Measurements from ENCODE around the gene KNSTRN.

KNSTRN gene, protein sequence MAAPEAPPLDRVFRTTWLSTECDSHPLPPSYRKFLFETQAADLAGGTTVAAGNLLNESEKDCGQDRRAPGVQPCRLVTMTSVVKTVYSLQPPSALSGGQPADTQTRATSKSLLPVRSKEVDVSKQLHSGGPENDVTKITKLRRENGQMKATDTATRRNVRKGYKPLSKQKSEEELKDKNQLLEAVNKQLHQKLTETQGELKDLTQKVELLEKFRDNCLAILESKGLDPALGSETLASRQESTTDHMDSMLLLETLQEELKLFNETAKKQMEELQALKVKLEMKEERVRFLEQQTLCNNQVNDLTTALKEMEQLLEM

DNA sequence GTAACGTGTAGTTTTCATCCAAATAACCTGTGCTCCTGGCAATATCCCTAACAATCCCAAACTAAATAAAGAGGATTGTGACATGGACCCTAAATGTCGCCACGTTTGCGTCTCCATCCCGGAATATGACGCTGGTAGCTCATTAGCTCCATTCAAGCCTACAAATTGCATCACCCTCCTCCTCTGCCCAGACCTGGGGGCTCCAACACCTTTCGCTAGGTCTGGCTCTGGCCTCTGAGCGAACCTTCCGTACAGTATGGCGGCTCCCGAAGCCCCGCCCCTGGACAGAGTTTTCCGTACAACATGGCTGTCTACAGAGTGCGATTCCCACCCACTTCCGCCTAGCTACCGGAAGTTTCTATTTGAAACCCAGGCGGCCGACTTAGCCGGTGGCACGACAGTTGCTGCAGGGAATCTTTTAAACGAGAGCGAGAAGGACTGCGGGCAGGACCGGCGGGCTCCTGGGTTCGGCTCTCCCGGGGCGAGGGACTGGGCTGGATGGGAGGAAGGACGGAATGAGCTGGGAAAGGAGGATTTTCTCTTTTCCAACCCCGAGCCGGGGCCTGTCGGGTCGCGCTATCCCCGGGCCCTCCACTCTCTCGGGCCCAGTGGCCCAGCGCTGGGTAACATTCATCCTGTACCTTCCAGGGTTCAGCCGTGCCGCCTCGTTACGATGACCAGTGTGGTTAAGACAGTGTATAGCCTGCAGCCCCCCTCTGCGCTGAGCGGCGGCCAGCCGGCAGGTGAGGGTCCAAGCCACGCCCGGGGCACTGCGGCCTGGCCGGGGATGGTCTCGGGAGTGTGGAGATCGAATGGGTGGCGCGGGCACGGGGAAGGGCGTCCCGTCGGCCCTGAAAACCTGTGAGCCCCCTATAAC lies at the start of gene KNSTRN:
Gene KNSTRN, plus strand, starts transcription at position 142 of the 877 bp plus-strand sequence. Its CDS starts 115 bp downstream, at position 257.
- peak; percentile 76 for DNase-seq (ENCODE audit: low spot score)

DNA sequence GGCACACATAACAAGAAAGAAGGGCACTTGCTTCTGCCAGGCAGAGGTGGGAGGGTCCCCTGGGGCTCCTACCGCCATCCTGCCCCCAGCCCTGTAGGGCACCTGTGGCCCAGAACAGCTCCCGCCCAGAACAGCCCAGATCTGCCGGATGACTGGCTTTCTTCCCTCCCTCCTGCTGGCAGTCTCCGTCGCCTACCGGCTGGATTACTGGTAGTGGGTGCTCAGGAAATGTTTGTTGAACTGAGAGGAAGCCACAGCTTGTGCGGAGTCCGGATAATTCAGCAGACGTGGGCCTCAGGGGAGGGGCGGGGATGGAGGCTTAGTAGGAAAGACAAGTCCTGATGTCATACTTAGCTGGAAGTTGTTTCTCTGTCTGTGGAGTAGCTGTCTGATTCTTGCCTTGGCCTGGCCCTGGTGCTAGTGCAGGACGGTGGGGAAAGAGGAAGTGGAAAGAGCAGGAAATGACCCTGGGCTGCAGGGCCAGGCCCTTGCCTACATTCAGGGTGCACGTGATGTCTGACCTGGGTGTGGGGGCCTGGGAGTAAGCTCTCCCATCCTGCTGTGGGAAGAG lies 48.5 kb upstream of the KNSTRN start:
- no peak for DNase-seq (ENCODE audit: low spot score)

DNA sequence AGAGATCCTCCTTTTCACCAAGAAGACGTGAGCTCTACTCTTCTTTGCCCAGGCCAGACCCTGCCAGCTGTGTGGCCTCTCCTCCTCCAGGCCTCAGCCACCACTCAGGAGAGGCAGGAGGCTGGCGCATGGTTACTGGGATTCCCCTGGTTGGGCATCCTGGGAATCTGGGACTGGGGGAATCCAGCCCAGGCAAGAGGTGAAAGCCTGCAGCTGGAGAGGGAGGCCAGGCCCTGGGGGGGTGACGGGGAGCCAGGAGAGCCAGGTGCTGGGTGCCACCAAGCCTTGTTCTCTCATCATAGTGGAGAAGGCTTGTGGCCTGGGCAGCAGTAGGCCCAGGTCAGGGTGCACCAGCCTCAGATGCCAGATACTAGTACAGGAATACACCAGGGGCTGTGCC lies 48.0 kb upstream of the KNSTRN start:
- no peak for DNase-seq (ENCODE audit: low spot score)

DNA sequence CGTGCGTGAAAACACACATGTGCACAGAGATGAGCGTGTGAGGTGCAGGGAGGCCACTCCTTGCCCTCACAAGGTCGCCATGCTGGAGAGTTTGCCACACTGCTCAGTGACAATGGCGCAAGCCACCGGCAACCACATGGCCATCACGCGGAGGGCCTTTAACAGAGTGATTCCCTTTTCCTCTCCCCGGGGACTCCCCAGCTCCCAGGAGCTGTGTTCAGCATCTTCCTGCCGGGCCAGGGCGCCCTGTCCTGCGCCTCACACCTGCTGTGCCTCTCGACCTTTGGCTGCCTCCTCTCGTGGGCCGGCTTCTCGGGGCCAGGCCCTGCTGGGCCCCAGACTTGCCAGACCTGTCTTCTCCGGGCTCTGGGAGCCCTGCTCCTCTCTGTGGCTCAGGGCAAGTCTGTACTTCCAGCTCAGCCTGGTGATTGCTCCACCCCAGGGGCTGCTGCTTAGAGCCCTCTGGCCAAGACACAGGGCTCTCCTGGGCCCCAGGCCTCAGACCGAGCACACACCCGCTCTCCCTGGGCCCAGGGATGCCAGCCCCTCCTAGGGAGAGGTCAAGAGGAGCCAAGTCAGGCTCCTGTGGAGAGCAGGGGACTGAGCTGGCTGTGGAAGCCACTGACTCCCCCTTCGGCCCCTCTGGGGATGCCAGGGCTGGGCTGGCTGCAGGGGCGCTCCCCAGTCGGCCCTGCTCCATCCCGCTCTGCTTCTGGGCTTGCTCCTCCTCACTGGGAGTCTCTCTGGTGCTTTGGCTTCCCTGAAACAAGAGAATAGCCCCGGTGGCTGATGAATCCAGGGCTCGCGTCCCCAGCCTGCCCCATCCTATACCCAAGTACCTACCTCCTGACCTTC lies 47.4 kb upstream of the KNSTRN start:
- no peak for DNase-seq (ENCODE audit: low spot score)

DNA sequence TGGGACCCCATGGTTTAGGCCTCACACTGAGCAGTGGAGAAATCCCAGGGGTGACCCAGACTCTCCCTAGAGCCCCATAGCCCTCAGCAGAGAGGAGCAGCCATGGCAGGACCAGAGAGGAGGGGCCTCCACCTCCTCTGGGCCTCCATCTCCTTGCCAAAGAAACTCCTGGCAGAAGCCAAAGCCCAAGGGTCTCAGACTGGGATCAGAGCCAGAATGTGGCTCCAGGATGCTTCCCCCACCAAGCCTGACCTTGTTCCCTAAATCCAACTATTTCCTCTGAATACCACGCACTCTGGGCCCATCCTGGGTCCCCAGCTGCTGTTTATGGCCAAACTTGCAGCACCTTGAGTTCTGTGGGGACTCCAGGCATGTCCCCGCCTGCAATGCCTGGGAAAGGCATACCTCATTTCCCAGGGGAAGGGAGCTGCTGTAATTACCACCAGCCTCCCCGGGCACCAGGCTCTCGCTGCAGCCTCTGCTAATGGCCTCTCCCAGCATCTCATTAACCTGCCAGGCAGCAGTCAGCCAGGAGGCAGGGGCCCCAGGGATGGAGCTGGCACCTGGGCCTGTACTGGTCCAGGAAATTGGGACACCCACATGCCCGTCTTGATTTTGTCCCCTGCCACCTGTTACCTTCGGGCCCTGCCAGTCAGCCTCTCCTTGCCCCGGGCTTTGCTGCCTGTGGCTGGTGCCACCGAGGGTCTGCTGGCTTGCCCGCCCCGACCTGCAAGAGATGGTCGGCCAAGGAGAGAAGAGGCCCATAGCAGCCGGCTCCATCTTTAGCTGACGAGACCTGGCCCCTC lies 46.4 kb upstream of the KNSTRN start:
- no peak for DNase-seq (ENCODE audit: low spot score)

DNA sequence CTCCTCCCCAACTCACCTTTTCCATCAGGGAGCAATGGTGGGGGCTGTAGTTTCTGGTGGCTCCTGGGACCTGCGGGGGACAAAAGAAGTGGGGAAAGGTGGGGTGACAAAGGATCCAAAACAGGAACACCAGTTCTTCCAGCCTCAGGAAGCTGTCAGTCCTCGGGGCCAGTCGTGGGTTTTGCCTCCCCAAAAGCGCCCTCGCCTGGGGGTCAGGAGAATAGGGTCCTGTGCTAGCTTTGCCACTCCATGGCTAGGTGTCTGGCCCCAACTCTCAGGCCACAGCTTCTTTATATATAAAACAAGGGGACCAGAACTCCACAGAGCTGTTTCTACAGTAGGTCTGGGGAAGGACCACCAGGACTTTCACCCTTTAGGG lies 45.8 kb upstream of the KNSTRN start:
- peak; percentile 64 for DNase-seq (ENCODE audit: low spot score)

DNA sequence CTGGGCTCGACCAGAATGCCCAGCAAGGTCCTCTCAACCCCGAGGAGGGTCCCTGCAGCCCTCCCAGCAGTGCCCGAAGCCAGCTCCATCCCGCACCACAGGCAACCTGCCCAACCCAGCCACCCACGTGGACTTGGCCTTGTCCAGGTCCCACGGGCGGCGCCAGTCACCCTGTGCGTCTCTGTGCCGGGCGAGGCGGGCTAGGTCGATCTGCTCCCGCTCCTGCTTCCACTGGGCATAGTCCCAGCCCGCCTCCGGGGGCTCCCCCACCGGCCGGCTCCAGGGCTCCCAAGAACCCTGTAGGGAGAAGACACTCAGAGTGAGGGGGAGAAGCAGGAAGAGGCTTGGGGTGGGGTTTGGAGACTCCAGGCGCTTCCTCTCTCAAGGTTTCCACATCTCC lies 44.9 kb upstream of the KNSTRN start:
- DNase-seq (ENCODE audit: low spot score) = no peak

DNA sequence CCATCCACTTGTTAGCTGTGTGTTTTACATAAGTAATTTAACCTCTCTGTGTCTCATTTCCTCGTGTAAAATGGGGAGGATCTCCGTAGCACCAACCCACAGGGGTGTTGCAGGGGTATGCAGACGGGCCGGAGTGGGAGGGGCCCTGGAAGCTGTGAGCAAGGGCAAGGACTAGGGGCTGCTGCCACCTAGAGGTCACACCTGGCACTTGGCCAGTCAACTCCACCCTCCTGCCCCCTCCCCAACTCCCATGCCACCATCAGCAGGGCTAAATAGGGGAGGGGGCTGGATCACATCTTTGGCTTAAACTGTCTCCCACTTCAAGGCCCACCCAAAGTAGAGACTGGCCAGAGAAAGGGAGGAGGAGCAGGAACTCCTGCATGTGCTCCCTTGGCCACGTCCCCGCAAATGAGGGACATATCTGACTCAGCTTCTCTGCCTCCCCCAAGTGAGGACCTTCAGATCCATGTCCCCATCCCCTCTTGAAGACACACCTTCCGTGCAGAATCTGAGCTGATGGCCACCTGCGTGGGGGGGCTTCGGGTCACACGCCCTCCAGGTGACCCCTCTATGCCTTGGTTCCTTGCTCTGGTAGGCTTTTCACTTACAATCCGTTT lies 44.4 kb upstream of the KNSTRN start:
- DNase-seq (ENCODE audit: low spot score) = peak; percentile 93

DNA sequence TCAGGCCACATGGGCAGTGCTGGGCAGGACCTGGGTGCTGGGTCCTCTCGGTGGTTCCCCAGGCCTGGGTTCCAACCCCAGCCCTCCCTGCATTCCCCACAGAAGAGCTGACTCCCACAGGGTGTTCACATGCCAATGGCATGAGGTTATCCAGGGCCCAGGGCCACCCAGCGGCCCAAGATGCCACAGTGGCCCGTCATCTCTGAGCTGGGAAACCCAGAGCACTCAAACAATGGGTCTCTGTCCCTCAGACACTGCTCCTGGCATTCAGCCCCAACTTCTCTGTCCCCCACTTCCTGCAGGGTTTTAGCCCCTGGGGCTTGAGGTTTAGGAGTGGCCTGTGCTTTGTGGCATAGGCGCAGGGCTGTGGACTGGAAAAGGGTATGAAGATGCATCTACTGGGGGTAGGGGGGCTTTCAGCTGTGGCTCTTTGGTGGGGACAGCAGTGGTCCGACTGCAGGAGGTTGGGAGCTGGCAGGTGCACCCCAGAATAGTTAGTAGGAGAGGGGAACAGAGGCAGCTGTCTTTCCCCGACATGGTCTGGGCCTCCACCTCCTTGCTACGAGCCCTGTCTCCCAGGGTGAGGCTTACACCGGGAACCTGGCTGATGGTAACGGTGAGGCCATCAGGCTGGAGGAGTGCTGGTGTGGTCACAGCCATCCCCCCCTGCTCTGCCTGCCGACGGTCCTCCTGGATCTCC lies 43.5 kb upstream of the KNSTRN start:
- DNase-seq (ENCODE audit: low spot score) = no peak

DNA sequence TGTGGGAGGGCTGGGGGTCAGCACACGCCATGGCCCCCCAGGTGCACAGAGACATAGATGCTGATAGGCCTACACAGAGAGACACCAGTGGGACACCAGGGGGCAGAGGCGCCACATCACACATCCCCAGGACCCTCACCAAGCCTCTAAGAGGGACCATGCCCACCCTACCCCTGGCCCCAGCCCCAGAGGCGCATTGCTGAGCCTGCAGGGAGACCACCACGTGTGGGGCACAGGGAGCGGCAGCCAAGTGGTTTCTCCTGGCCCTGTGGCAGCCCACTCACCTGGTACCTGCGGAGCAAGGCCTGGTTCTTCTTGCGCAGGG lies 42.9 kb upstream of the KNSTRN start:
- no peak for DNase-seq (ENCODE audit: low spot score)

DNA sequence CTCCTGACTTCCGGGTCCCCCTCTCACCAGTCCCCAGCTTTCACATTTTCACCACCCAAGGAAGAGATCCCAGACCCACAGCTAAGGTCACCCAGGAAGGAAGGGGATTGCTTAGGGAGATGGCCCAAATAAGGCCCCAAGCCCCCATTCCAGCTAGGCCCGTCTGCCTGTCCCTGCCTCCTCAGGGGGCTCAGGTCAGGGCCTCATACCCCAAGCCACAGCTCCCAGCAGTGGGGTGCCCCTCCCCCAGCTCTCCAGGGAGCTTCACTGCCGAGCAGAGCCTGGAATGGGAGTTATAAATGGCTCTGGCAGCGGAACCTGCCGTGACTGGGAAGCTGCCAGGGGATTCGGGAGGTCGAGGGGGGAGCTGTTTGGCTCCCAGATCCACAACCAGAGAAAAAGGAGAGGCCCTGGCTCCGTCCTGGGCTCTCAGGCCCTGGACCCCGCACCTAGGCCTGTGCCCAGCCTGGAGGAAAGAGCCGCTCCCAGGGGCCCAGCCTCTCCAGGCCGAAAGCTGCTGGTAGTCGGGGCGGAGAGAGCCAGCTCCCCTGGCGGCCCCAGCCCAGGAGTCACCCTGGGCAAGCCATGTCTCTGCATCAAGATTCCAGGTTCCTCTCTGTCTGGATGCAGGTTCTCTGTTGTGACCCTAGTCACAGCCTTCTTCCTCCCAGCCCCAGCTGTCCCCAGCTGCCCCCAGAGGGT lies 42.3 kb upstream of the KNSTRN start:
- peak; percentile 35 for DNase-seq (ENCODE audit: low spot score)

DNA sequence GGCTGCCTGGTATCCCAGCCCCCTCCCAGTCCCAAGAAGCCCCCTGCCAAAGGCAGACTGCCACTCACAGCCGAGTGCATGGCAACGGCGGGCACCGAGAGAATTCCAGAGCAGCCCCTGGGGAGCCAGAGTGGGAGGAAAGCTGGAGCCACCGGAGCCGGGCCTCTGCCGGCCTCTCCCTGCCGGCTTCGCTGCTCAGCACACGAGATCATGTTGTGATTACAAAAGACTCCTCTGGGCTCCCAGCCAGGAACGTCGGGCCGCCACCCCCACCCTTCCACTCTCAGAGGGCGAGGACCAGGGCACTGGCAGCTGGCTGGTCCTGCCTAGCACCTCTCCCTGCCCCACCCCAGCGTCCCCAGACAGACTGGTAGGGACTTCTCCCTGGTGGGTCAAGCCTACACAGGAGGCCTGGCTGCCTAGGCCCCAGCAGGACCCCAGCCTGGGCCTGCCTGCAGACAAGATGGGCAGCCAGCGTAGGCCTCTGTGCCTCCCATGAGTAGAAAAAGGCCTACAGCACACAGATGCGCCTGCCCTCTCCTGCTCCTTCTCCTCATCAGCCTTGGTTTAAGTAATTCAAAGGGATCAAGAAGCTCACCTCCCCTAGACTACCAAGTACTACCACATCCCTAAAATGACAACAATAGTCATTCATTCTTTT lies 41.7 kb upstream of the KNSTRN start, which contains the start of gene CCDC9B:
Gene CCDC9B, minus strand, starts transcription at position 200 of the 661 bp plus-strand sequence. Its CDS starts 120 bp downstream, at position 80.
- DNase-seq (ENCODE audit: low spot score) = peak; percentile 77

DNA sequence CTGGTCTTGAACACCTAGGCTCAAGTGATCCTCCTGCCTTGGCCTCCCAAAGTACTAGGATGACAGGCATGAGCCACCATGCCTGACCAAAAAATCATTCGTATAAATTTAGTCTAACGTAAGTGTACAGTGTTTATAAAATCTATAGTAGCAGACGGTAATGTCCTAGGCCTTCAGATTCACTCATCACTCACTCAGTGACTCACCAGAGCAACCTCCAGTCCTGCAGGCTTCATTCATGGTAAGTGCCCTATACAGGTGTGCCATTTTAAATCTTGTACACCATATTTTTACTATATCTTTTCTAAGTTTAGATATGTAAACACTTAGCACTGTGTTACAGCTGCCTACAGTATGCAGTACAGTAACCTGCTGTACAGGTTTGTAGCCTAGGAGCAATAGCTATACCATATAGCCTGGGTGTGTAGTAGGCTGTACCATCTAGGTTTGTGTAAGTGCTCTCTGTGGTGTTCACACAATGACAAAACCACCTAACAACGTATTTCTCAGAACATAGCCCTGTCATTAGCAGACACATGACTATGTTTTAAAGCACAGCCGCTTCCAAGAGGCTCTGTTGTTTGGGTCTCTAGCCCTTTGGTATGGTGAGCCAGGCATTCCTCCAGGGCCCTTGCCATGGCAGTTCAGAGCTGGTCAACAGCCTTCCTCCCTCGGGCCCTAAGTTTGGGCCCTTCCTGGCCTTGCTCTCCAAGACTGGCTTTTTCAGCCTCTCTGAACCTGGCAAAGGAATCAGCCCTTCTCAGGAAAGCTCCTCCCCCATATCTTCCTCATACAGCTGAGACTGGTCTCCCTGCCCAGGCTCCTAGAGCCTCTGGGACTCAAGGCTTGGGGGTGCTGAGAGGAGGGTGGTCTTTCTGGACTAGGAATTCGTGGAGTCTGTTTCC lies 39.9 kb upstream of the KNSTRN start:
- no peak for DNase-seq (ENCODE audit: low spot score)

DNA sequence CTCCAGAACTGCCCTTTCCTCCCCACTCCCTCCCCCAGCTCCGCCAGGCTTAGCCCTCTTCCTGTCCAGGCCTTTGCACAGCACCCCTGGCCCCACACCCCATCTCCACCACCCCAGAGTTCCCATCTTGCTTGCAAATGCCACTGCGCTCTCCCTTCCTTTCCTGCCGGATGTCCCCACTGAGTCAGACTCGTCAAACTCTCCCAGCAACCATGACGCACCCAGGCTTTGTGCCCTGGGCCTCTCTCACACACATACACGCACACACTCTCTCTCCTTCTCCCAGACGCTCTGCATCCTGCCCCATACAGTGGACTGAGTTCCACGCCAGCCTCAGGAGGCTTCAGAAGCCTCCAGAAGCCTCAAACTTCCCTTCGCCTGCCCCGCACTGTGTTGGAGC lies 39.0 kb upstream of the KNSTRN start:
- no peak for DNase-seq (ENCODE audit: low spot score)

DNA sequence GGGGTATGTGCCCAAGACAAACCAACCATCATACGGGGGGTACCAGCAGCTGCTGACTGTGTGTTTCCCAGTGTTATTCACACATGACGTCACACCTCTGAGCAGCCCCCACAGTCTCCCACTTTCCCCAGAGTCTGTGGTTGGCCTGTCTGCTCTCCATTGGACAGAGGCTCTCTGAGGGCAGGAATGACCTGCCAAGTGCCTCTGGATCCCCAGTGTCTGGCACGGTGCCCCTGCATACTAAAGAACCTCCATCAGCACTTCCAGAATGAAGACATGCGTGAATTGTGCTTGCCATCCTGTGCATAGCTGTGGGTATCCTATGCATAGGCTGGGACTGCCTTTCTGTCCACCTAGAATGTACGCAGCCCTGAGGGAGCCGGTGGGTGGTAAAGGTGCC lies 38.3 kb upstream of the KNSTRN start:
- no peak for DNase-seq (ENCODE audit: low spot score)

DNA sequence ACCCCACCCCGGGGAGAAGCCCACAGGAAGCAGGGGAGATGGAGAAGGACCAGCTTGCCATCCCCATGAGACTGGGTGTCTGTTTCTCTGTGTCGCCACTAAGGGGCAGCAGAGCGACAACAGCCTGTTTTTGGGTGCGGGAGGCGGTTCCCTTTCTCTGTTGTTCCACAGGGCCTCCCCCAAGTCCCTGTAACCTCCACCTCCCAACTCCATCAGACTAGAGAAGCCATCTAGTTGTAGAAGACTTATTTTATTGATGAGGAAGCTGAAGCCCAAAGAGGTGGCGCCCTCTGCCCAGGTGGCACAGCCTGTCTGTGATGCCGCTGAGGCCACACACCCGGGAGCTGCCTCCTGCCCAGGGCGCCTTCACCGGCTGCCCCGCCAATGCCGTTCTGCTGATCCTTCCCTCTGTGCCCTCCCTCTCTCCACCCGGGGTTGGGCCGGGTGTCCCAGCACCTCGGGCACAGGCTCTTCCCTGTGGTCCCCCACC lies 37.8 kb upstream of the KNSTRN start:
- peak; percentile 73 for DNase-seq (ENCODE audit: low spot score)

DNA sequence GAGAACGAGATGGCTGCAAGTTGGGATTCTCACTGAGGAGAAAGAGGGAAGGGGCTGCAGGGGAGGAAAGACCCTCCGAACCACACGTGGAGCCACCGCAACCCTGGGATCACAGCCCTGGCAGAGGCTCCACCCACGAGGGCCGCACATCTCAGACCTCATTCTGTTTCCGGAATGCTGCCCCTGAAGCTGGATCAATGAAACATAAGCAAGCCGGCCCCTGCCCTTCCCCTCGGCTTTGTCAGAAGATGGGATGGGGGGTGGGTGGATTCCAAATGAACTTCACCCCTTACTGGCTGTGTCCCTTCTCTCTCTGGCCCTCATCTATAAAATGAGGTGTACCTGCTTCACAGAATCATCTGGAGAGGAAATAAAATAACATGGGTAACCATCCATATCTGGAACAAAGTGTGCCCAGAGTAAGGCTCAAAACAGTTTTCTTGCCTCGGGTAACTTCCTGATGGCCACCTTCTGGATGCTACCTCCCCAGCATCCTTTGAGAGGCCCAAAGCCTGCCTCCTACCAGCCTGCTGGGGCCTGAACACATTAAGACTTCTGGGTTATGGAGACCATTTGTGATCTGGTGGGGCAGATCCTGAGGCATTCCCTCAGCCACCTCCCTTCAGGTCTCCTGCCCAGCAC lies 37.2 kb upstream of the KNSTRN start:
- no peak for DNase-seq (ENCODE audit: low spot score)
